NCI-H1105 (cell line): Measurements from ENCODE around the gene SYNM.

Experiments
- DNase-seq: peaks from one replicate; lab custom pipeline; 2025; lab: John Stamatoyannopoulos, UW

Gene SYNM

GRCh38 chr15:99140590-99140989, 35.7 kb downstream of the SYNM start:
- DNase-seq: no peak

GRCh38 chr15:99141943-99142342, 37.1 kb downstream of the SYNM start:
- DNase-seq: no peak

- no peak for DNase-seq
Measured at GRCh38 chr15:99142562-99142961, 37.7 kb downstream of the SYNM start.

GRCh38 chr15:99143242-99143641, 38.4 kb downstream of the SYNM start:
- DNase-seq: no peak

GRCh38 chr15:99143655-99144610, 39.1 kb downstream of the SYNM start:
- DNase-seq: no peak

GRCh38 chr15:99145005-99145404, 40.1 kb downstream of the SYNM start:
- DNase-seq: no peak

GRCh38 chr15:99145778-99146177, 40.9 kb downstream of the SYNM start:
- no peak for DNase-seq

- DNase-seq: no peak
Measured at GRCh38 chr15:99146661-99147060, 41.8 kb downstream of the SYNM start.

- DNase-seq: no peak
Measured at GRCh38 chr15:99148851-99149276, 44.0 kb downstream of the SYNM start.

GRCh38 chr15:99149366-99149765, 44.5 kb downstream of the SYNM start:
- no peak for DNase-seq

- DNase-seq: no peak
Measured at GRCh38 chr15:99151156-99151555, 46.3 kb downstream of the SYNM start.

- DNase-seq: no peak
Measured at GRCh38 chr15:99153026-99153535, 48.2 kb downstream of the SYNM start.

GRCh38 chr15:99154271-99154670, 49.4 kb downstream of the SYNM start:
- no peak for DNase-seq

GRCh38 chr15:99155961-99156443, 51.1 kb downstream of the SYNM start:
- no peak for DNase-seq

GRCh38 chr15:99157456-99157855, 52.6 kb downstream of the SYNM start:
- DNase-seq: no peak

GRCh38 chr15:99158626-99159412, 53.9 kb downstream of the SYNM start:
- DNase-seq: no peak

- DNase-seq: no peak
Measured at GRCh38 chr15:99163271-99164062, 58.6 kb downstream of the SYNM start.

- no peak for DNase-seq
Measured at GRCh38 chr15:99164119-99164518, 59.2 kb downstream of the SYNM start.

GRCh38 chr15:99165020-99165790, 60.3 kb downstream of the SYNM start:
- no peak for DNase-seq

GRCh38 chr15:99165956-99166689, 61.2 kb downstream of the SYNM start:
- no peak for DNase-seq
